M059J (cell line): ENCODE measurements around the gene TEAD3. TPM values are rescaled to one million over a fixed set of nuclear protein-coding genes. Genes with fewer than 3 reads are reported as not detected.

Experiments
- DNase-seq: peaks from one replicate; pipeline ENCODE4 v3.0.0-alpha.2; 2012; ENCODE audit warnings: low read depth
- total RNA-seq: library from RNA; depleted of rRNA; stranded (reverse); fragments of >200 nt; shearing (Covaris generic); gene quantifications from 2 replicates; pipeline ENCODE4 v1.2.3, GENCODE V29; 2014

The TEAD3 gene
- total RNA-seq, 1 experiment from 2014 or later, result 19.1 TPM

DNA sequence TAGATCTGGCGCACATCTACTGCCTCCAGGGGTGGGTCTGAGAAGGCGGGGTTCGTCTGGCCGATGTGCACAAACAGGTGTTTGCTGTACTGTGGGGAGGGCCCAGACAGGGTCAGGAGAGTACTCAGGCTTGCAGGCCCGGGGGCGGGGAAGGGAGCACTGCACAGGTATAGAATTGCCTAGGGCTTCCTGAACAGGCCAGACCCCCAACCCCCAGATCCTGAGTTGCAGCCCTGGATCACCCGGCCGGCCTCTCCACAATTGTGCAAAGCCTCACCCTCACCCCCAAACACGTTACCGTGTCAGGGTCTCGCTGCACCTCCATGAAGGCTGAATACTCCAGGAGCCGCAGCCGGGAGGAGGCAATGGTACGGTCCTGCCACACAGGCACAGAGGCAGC is 20.9 kb downstream of the TEAD3 start:
- no peak for DNase-seq

DNA sequence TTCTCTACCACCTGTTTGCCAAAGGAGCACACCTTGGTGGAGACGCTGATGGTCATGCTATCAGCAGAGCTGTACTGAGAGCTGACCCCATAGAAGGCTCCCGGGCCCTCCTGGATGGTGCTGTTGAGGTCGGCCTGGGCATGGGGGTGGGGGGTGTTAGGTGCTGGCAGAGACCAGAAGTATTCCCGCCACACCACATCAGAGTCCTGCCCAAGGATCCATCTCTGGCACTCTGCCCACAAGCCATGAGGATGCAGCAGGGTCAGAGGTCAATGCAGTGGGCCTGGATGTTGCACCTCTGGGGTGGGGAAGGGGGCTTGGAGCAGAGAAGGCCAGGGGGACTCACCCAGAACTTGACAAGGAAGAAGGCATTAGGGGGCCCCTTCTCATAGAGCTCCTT is 21.3 kb downstream of the TEAD3 start:
- DNase-seq, result no peak

DNA sequence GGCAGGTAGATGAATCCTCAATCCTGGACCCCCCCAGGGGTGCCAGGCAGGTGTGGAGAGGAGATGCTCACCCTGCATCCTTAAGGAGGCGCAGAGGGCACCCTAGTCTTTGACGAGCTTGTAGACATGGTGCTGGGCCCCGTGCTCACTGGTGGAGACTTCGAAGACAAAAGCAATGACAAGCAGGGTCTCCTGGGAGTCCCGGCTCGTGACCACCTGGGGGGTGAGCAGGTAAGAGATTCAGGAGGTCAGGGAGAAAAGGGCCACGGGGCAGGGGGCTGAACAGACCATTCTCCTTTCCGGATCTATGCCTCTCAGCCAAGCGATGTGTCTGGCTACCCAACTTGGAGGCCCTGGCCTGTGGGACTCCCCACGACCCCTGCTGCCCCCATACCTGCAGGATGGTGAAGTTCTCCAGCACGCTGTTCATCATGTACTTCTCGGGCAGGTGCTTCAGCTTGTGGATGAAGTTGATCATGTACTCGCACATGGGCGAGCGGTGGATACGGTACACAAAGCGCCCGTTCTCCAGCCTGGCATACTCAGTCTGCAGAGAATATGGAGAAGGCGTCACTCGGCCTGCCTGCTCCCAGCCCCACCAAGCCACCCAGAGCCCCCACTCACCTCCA is 21.8 kb downstream of the TEAD3 start:
- DNase-seq, result no peak

DNA sequence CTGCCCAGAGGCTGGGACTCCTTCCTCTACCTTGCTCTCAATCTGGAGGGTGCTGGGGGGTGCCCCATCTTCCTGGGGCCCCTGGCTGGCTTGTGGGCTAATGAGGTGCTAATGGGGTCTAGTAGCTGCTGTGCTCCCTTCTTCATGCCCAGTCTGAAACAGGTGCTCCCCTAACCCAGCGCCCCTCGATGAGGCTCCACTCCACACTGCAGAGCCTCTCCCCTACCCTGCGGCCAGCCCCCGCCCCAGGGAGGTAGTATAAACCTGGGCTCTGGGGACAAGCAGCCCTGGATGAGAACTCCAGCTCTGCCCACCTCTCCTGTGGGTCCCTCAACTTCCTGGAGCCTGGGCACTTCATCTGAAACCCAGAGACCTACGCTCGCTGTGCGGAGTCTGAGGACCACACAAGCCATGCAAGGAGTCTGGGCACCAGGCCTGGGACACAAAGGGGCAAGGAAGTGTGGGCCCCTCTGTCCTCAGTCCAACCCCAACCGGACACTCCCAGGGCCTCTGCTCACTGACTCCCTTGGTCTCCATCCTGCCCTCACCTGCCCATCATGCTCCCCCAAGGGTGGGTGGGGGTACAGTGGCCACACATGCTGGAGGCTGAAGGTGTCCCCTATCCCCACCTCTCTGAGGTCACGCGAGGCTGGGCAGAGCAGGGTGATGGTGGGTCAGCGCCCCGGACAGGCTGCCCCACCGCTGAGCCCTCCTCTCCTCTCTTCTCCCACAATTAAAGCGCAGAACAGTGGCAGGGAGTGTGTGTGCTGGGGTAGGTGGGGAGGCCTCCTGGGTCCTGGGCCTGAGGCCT is 22.5 kb downstream of the TEAD3 start:
- no peak for DNase-seq

DNA sequence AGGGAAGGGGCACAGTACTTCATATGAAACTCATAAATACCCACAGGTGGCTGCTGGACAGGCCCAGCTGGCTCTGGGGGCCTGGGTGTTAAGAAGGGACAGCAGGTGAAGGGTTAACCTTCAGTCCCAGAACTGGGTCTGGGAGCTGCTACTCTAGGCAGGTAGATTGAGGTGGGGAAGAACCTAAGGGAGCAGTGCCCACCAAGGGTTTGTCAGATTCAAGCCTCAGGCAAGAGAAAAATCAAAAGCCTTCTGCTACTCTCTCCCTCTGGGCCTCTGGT is 23.1 kb downstream of the TEAD3 start:
- peak; percentile 18 for DNase-seq

DNA sequence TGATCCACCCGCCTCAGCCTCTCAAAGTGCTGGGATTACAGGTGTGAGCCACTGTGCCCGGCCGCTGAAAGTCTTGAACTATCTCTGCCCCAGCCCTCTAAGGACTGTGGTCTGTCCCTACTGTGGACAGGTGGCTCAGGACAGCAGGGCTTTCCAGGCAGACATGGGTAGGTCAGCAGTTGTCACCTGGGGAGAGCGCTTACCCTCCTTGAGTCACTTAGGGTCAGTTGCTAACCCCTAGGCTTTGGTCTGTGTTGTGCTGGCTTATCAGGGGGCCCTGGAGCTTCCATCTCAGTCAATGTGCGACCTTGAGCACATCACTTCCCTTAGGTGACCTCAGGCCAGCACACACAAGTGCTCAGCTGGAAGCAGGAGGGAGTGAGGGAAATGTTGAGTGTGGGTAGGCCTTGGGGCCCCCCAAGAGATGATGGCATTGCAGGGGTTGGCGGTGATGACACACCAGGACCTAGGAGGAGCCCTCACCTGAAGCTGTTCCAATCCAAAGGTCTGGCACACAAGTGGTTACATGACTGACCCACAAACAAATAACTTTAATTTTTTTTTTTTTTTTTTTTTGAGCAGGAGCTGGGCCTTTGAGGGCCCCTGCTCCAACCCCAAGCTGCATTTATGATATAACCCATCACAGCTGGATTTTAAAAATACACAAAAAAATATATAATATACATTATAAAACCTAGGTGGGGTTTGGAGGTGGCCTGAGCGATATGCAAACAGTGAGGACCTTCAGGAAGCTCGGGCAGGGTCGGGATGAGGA is 23.6 kb downstream of the TEAD3 start:
- no peak for DNase-seq

DNA sequence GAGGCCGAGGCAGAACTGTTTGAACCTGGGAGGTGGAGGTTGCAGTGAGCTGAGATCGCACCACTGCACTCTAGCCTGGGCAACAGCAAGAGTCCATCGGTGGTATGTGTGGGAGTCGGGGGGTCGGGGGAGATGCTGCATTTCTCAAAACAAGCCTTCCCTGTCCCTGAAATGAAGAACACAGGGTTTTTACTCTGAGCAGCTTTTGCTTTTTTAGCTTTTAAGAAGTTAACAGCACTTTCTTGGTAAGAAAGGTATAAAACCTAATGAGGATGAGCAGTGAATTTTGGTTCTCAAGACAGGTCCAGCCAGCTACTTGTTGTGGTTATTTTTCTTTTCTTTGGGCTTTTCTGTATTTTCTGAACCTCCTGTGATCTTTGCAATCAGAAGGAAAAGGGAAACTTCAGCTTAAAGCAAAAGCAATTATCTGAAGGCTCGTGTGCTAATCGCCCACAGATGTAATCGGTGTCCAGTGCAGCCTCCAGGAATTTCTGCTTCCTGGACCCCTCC is 25.0 kb downstream of the TEAD3 start:
- no peak for DNase-seq

DNA sequence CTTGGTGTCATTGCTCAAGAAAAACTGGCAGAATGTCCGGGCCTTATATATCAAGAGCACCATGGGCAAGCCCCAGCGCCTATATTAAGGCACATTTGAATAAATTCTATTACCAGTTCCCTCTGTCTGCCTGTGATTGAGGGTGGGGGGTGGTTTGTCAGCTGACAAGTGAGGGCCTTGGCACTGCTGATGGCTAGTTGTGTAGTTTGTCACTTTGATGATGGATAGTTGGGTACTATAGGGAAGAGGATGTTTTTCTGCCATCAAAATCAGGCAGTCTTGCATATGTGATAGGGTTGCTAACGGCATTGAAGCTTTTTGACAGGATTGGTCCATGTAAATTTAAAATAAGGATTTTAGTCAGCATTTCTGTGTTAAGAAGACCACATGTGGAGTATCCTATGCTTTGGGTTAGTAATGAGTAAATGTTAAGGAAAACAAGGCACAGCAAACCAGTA is 26.2 kb downstream of the TEAD3 start:
- peak; percentile 33 for DNase-seq

DNA sequence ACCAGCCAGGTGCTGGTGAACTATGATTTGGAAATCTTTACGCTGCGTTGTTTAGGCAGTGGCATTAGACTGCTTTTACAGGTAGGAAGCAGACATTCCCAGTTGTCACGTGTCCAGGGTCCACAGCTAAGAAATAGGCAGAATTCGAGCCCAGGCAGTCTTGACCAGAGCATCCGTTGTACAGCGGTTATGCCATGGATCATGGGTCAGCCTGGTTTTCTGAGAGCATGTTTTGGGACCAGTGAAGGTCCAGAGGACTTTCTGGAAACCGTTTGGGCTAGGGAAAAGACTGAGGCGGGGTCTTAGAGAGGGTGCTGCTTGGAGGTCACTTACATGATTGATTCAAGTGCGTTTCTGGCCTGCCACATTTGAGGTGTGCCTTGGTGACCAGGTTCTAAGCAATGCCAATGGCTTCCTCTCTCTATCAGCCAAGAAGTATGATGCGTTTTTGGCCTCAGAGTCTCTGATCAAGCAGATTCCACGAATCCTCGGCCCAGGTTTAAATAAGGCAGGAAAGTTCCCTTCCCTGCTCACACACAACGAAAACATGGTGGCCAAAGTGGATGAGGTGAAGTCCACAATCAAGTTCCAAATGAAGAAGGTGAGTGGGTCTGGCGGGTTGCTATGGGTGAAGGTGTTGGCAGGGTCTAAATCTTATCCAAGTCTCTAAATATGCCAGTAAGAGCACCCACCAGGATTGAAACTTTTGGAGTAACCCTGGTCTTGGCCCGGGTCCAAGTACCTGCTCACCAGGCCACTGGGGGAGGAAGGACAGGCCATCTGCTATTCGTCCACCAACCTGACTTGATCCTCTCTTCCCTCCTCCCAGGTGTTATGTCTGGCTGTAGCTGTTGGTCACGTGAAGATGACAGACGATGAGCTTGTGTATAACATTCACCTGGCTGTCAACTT is 26.9 kb downstream of the TEAD3 start:
- peak; percentile 36 for DNase-seq

DNA sequence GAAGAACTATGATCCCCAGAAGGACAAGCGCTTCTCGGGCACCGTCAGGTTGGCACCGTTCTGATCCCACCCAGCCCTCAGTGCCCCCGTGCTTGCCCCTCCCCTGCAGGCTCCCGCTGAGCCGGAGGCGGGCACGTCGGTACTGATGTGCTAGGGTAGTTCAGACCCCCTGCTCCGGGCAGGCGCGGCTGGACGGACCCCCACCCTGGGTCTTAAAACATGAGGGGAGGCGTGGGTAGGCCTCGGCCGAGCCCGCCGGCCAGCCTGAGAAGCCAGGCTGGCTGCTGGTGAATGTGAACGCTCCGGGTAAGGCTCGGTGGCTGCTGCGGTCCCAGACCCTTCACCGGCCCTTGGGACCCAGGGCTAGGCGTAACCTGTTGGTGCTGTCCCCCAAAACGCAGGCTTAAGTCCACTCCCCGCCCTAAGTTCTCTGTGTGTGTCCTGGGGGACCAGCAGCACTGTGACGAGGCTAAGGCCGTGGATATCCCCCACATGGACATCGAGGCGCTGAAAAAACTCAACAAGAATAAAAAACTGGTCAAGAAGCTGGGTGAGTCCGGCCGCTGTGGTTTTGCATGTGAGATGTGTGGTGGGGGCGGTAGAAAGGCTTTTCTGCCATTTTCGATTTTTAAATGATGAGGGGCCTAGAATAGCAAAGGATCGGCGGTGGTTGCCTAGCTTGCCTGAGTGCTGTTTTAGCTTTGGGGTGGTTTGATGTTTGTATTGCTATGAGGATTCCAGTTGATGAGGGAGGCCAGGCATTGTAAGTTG is 27.7 kb downstream of the TEAD3 start:
- DNase-seq, result peak; percentile 10

DNA sequence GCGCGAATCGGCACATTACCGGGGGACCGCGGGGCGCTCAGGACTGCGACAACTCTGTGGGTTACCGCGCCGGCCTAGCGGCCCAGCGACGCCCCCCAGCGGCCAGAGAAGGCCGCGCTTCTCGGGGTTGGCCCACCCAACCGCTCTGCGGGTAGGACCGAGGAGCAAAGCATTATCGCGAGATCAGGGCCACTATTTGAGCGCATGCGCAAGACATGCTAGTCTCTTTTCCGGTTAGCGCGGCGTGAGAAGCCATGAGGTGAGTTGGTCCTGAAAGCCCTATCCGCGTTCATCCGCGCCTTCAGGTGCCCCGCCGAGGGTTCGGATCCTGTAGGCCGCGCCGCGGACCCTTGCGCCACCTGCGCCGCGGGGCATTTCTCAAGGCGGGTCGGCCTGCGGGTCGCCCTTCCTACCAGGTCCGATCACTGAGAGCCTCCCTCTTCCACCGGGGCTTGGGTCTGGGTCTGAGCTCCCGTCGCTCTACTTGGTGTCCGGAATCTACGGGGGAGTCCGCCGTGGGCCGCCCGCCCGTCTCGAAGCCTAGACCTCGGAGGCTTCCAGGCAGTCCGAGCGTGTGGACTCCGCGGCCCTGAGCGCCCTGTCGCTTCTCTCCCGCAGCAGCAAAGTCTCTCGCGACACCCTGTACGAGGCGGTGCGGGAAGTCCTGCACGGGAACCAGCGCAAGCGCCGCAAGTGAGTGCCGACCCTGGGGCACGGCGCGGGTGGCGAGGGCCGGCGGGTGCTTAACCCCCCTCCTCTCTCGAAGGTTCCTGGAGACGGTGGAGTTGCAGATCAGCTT is 28.5 kb downstream of the TEAD3 start, which contains the start of gene RPL10A:
Gene RPL10A, plus strand, starts transcription at position 221 of the 799 bp plus-strand sequence. Its CDS starts 34 bp downstream, at position 255.
- DNase-seq, result peak; percentile 98

DNA sequence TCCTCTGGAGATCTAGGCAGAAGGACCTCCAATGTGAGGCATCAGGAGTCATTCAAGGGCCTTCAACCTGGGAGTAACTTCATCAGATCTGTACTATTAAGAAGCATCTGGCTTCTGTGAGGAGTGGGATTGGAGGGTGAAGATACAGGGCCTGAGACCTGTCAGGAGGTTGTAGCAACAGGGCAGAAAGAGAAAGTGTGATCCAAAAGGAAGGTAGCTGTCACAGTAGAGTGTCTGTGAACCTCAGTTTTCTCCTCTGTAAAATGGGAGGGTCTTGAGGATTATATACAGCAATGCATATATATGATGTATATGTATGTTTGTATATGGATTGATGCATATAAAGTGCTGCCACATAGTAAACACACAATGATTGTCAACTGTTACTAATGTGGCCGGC is 31.2 kb downstream of the TEAD3 start:
- no peak for DNase-seq

DNA sequence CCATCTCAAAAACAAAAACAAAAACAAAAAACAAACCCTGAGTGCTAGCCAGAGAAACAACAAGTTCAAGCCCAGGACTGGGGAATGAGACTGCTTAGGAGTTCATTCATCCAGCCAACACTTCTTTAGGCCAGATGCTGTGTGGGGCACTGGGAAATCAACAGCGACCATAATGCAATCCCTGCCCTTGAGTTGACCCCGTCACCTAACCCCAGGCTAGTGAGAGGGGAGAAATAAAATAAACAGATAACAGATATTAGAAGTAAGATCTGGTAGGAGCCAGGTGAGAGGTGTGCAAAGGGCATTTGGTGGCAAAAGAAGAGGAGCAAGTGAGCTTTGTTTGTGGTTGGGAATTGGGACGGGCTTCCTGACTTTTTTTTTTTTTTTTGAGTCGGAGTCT is 33.6 kb downstream of the TEAD3 start:
- no peak for DNase-seq

DNA sequence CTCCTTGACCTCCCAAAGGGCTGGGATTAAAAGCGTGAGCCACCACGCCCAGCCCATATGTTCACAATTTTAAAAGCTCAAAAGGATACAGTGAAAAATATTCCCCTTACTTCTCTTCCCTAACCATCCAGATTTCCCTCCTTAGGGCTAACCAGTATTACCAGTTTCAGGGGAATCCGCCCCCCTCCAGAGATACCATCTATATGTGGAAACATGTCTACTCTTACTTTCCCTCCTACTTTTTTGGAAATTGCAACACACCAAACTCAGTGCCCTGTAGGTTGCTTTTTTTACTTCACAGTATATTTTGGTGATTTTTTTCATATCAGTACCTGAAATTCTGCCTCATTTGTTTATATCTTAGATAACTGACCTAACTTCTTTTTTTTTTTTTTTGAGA is 35.6 kb downstream of the TEAD3 start:
- DNase-seq, result no peak

DNA sequence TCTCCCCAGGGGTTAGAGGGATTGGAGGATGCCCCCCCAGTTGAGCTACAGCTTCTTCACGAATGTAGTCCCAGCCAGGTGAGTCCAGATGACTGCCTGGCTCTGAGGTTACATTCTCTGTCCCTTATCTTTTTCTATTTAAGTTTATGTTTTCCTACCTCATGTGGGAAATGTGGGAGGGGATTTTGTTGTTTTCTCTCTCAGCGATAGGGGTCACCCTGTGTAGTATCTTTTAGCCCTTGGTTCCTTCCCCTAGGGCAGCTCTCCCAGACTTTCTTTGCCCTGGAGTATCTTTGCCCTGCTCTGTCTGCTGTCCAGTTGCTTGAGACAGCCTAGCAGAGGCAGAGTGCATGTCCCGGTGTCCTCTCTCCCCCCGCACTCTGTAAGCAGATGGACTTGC is 39.0 kb downstream of the TEAD3 start:
- no peak for DNase-seq

DNA sequence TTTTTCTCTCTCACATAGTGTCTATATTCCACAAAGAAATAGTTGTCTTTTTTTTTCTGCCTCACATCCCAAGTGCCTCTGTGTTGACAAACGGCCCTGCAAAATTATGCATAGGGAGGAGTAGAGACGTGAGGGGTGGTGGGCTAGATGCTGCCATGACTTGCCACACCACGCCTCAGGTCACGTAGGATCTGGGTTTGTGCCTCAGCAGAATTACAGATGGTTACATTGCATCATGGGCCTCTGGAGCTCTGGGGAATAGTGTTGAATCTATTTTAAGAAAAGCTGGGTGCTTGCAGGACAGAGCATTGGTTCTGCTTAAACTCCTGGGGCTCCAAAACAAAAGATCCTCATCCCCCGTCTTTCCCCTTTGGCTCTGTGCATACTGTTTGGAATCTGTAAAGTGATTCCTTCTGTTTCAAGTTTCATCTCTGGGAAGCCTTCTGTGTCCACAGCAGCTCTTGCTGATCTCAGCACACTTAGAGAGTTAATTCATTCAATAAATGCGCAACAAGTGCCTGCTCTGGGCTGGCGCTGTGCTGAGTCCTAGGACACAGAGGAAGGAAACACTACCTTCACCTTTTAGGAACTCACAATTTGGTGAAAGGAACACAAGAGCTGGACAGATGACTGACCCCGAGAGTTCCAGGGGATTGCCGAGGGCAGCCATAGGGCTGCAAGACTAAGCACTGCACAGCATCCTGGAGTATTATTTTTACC is 42.3 kb downstream of the TEAD3 start:
- no peak for DNase-seq

DNA sequence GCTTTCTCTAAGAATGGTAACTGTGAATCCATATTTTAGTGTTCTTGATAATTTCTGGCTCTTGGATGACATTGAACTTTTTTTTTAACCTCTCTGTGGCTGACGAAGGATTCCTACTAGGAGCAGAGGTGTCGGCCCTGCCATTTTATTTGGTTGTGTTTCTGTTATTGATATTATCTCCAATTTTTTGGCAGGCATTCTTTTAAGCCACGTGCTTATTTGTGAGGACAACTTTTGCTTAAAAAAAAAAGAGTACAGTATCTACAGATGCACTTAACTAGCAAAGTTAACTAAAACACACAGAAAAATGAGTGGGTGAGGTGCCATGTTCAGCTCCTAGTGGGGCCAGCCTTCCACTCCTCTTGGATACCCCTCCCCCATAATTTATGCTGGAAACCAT is 43.6 kb downstream of the TEAD3 start:
- no peak for DNase-seq

DNA sequence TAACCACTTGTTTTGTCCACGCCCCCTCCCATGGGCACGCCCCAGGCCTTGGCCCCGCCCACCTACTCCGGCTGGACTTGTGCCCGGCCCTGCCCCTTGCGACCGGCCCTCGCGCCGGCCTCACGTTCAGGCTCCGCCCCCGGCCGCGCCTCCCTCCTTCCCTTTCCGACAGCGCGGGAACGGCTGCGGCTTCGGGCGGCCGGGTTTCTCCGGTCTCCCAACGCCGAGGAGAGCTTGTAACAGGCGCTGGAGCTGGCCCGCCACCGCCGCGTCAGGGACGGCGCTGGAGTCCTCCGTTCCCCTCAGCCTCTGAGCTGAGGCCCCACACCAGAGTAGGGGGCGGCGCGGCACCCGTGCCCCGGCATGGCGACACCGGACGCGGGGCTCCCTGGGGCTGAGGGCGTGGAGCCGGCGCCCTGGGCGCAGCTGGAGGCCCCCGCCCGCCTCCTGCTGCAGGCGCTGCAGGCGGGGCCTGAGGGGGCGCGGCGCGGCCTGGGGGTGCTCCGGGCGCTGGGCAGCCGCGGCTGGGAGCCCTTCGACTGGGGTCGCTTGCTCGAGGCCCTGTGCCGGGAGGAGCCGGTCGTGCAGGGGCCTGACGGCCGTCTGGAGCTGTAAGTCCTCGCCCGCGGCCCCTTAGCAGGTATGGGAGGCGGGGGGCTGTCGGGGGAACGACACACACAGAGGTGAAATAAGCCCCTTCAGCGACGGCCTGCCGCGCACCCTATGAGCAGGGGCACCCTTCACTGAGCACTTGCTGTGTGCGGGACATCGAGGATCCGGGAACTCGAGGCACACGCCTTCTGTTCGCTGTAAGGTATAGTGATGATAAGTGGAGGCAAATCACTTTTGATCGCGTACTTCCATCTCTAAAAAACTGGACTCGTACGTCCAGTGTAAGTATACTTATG is 44.4 kb downstream of the TEAD3 start, which contains the start of gene FANCE:
Gene FANCE, plus strand, starts transcription at position 156 of the 908 bp plus-strand sequence. Its CDS starts 208 bp downstream, at position 364.
- peak; percentile 91 for DNase-seq
